Measurements from ENCODE around the gene ZRANB3. TPM values are rescaled to one million over a fixed set of nuclear protein-coding genes. Genes with fewer than 3 reads are reported as not detected.

ZRANB3 gene
- total and polyA plus RNA-seq, 2 of the 13 experiments (the other 11 are each of a cell fraction or from before 2014, with no cell fraction given) = 5.8 to 25.2 TPM

GRCh38 chr2:135473567-135473966 is 57.5 kb downstream of the ZRANB3 start (continued):
- no peak for TF ChIP-seq TRIM22 (IDR thresholded peaks at IDR 0.05)
- peak; percentile 26; the same call in 1 of the 2 replicates for TF ChIP-seq RXRB (CRISPR knock-in tag; IDR thresholded peaks at IDR 0.05; ENCODE audit: borderline replicate concordance)
- no peak for TF ChIP-seq CREB1 (IDR thresholded peaks at IDR 0.05)
- TF ChIP-seq CREB1 (CRISPR knock-in tag; IDR thresholded peaks at IDR 0.05) = 0 out of 2 replicates have a peak, but pooled peaks have one; percentile 28
- TF ChIP-seq ZBTB26 (CRISPR knock-in tag; IDR thresholded peaks at IDR 0.05; ENCODE audit: borderline replicate concordance) = no peak
- TF ChIP-seq NFKBIZ (CRISPR knock-in tag; IDR thresholded peaks at IDR 0.05) = no peak
- TF ChIP-seq MAZ (IDR thresholded peaks at IDR 0.05; ENCODE audit: borderline replicate concordance, low read depth, low read length) = no peak
- no peak for TF ChIP-seq MAZ (CRISPR knock-in tag; IDR thresholded peaks at IDR 0.05; ENCODE audit: low read depth)
- TF ChIP-seq HHEX (CRISPR knock-in tag; IDR thresholded peaks at IDR 0.05) = no peak
- no peak for TF ChIP-seq ZNF556 (CRISPR knock-in tag; IDR thresholded peaks at IDR 0.05; ENCODE audit: borderline replicate concordance)
- TF ChIP-seq ZFP82 (CRISPR knock-in tag; IDR thresholded peaks at IDR 0.05; ENCODE audit: borderline replicate concordance) = no peak
- TF ChIP-seq ZNF263 (CRISPR knock-in tag; IDR thresholded peaks at IDR 0.05) = no peak
- no peak for TF ChIP-seq RELA (CRISPR knock-in tag; IDR thresholded peaks at IDR 0.05)
- 0 out of 2 replicates have a peak, but pooled peaks have one; percentile 18 for TF ChIP-seq KMT2A (CRISPR knock-in tag; IDR thresholded peaks at IDR 0.05)
- no peak for TF ChIP-seq KLF13 (CRISPR knock-in tag; IDR thresholded peaks at IDR 0.05)
- no peak for TF ChIP-seq HNRNPL (IDR thresholded peaks at IDR 0.05; ENCODE audit: low read depth, low read length)
- no peak for TF ChIP-seq TBL1XR1 (IDR thresholded peaks at IDR 0.05; ENCODE audit: borderline replicate concordance, low read length, partially characterized antibody)
- peak; percentile 88 for TF ChIP-seq SMC3 (IDR thresholded peaks at IDR 0.05; ENCODE audit: low read length)
- TF ChIP-seq NFE2L1 (CRISPR knock-in tag; IDR thresholded peaks at IDR 0.05; ENCODE audit: borderline replicate concordance) = no peak
- TF ChIP-seq SOX13 (IDR thresholded peaks at IDR 0.05) = no peak
- TF ChIP-seq SOX13 (CRISPR knock-in tag; conservative IDR thresholded peaks at IDR 0.05 in 1 of 2, IDR thresholded peaks at IDR 0.05 in 1 of 2) = peak in 1 of 2 experiments; percentile 34; a peak in 1 of 4 replicates
- TF ChIP-seq ZNF564 (CRISPR knock-in tag; IDR thresholded peaks at IDR 0.05) = no peak
- no peak for TF ChIP-seq ZNF615 (CRISPR knock-in tag; IDR thresholded peaks at IDR 0.05; ENCODE audit: borderline replicate concordance)
- no peak for TF ChIP-seq SKI (IDR thresholded peaks at IDR 0.05; ENCODE audit: partially characterized antibody)
- no peak for TF ChIP-seq RERE (CRISPR knock-in tag; IDR thresholded peaks at IDR 0.05; ENCODE audit: low read depth)
- TF ChIP-seq TP53 (CRISPR knock-in tag; conservative IDR thresholded peaks at IDR 0.05) = no peak

All from HepG2 (cell line).